ENCODE results near the gene CDC42EP4.
"Not testable (repeated sequence)": the region's sequence is repeated elsewhere in the genome, so short reads cannot be mapped to it uniquely, and the experiment has no call there.

CDC42EP4 gene

DNA sequence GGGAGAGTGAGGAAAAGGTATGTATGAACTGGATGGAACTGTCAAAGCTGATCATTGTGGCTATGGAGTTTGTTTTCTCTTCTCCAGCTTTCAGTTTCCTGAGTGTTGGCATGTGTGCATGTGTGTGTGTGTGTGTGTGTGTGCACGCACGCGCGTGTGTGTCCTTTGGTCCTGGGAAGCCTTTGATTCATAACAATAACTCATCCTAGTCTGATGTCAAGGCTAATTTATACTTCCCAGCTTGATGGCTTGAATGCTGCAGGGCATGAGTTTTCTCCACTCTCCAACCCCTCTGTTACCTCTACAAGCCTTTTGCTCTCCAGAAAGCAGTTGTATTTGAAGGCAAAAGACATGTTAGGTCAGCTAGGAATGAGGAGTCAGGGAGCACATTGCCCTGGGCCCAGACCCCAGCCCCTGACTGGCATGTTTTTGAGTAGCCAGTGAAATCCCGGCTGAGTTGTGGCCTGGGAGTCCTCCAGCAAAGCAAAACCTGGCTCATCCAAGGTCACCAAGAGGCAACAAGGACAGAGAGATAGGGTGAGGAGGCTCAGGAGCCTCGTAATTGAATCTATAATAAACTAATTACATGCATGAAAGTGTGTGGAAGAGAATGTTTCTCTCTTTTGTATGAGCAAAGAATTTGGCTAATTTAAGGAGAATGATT, 8.9 kb upstream of the CDC42EP4 start:
- in situ Hi-C loops (cut with MboI; ENCODE audit: low sequenced_read_pairs) = no loop called here

DNA sequence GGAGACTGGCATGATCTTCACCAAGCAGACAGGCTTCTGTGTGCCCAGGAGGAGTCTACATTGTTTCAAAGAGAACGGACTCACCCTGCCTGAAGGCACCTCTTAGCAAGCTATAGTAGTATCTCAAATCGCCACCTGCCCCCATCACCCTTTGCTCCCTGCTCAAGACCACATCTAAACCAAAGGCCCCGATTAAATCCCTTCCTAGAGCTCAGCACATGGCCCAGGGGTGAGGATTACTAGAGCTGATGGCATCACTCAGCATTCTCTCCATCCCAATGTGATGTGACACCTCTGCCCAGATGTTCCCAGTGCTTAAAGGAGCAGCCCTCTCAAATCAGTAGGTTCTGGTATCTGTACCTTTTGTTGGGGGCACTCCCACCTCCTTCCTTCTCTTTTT, 8.0 kb upstream of the CDC42EP4 start:
- in situ Hi-C loops (cut with MboI; ENCODE audit: low sequenced_read_pairs) = no loop called here

DNA sequence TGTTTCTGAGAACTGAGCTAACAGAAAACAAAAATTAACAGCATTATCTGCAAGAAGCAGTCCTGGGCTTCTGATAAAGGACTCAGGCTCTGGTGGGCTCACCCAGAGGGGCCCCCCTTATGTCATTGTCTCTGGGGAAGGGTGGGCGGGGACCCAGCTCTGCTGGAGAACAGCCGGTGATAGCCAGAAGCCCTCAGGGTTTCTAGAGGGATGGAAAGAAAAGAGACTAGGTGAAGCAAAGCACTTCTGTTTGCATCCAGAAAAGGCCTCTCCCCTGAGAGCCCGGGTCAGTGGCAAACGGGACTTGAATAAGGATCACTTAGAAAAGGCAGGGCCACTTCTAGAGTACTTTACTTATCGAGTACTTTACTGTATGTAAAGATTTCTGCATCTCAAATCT, 7.0 kb upstream of the CDC42EP4 start:
- in situ Hi-C loops (cut with MboI; ENCODE audit: low sequenced_read_pairs) = no loop called here

DNA sequence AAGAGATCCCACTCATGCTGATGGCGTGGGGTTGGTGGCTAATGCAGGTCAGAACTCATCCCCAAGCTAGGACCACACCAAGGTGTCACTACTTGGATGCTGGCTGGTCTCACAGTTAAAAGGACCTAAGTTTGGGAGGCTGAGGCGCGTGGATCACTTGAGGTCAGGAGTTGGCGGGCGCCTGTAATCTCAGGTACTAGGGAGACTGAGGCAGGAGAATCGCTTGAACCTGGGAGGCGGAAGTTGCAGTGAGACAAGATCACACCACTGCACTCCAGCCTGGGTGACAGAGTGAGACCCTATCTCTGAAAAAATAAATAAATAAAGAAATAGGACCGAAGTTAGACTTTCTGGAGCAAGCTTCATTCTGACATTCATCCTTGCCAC, 6.6 kb upstream of the CDC42EP4 start:
- in situ Hi-C loops (cut with MboI; ENCODE audit: low sequenced_read_pairs) = no loop called here

DNA sequence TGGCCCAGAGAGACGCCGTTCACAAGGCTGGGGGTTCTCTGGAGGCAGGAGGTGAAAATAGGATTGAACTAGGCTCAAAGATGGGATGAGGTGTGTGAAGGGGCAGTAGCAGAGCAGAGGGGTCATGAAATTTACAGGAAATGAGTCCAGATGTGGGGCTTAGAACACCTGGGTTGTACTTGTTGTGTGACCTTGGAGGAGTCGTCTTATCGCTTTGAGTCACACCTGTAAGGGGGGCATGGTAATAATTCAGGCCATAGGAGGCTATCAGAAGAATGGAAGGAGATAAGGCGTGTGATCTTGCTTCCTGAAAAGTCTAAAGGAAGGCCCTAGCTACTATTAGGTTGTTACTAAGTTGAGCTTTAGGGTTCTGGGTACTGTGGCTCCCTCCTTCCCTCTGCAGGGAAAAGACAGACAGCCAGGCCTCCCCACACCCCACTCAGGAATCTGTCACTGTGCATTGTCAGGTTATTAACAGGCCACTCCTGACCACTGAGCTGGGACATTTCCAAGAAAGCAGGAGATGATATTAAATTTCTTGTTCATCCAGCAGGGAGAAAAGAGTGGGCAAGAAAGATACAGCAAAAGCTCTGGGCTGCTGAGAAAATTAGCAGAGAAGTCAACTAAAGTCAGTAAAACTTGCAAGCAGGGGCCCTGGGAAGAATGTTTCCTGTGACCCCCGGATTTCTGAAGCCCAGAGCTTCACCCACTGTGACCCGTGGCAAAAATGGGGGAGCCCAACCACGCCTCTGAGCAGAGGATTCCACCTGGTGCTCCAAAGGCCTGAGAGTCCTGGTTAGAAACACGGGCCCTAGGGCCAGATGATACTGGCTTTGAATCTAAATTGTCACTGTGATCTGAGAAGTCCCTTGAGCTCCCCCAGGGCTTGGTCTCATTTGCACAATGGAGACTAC, 6.0 kb upstream of the CDC42EP4 start:
- in situ Hi-C loops (cut with MboI; ENCODE audit: low sequenced_read_pairs) = no loop called here

DNA sequence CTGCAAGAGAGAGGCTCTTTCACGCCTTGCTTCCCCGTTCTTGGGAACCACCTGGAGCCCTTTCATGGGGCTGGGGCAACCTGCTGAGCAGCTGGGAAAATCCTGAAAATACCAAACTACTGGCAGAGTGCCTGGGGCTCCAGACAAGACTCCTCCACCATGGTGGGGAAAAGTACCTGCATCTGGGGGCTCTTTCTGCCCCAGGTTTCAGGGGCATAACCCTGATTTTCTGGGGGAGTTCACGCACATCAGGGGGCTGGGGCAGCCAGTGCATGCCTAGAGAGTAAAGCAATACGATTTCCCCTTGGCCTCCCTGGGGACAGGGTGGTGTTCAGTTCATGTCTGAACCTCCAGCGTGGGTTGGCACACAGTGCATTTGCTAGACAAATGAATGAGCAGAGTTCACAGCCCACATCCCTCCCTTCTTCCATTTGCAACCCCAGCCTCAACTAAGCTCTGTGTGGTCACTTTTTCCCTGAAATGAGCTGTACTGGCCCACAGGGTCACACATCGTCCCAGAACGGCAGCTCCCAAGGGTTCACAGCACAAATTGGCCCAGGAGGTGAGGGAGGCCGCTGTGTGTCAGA, 5.2 kb upstream of the CDC42EP4 start:
- in situ Hi-C loops (cut with MboI; ENCODE audit: low sequenced_read_pairs) = no loop called here

DNA sequence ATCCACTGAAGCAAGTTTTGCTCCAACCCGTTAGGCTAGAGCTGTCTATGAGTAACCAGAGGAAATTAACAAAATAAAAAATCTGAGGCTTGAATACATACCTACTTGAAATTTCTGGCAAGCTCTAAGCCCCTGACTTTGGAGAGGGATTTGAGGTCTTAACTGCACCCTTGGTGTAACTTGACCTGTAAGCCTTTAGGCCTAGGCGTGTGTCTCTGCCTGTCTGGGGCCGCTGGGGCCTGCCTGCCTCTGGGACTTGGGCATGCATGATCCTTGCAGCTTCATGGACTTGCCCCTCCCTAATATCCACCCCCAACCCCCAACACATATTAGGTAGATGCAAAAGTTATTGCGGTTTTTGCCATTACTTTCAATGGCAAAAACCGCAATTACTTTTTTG, 3.7 kb upstream of the CDC42EP4 start:
- in situ Hi-C loops (cut with MboI; ENCODE audit: low sequenced_read_pairs) = no loop called here

DNA sequence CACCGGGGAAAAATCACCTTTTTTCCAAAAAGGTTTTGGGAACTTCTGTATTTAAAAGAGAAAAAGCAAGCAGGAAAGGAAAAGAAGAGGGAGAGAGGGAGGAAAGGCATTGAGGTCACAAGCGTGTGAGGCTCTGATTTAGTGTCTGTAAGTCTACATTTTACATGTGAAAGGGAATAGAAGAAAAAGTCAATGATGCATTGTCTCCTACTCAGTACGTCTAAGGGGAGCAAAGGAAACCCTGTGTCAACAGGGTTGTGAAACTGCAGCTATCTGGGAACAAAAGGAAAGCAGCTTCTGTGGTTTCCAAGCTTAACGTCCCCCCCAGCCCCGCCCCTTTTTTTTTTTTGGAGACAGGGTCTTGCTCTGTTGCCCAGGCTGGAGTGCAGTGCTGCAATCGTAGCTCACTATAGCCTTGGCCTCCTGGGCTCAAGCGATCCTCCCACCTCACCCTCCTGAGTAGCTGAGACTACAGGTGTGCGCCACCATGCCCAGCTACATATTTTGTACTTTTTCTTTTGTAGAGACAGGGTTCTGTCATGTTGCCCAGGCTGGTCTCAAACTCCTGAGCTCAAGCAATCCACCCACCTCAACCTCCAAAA, 1.8 kb upstream of the CDC42EP4 start:
- in situ Hi-C loops (cut with MboI; ENCODE audit: low sequenced_read_pairs) = no loop called here

DNA sequence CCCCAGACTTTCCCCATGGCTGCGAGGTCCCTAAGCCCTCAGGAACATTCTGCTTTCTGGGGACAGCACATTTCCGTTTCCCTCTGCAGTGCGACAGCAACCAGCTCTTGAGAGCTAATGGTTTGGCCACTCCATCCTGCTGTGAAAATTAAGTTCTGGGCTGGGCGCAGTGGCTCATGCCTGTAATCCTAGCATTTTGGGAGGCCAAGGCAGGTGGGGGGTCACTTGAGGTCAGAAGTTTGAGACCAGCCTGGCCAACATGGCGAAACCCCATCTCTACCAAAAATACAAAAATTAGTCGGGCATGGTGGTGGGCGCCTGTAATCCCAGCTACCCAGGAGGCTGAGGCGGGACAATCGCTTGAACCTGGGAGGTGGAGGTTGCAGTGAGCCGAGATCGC, 1.1 kb upstream of the CDC42EP4 start:
- in situ Hi-C loops (cut with MboI; ENCODE audit: low sequenced_read_pairs) = not testable (repeated sequence)

DNA sequence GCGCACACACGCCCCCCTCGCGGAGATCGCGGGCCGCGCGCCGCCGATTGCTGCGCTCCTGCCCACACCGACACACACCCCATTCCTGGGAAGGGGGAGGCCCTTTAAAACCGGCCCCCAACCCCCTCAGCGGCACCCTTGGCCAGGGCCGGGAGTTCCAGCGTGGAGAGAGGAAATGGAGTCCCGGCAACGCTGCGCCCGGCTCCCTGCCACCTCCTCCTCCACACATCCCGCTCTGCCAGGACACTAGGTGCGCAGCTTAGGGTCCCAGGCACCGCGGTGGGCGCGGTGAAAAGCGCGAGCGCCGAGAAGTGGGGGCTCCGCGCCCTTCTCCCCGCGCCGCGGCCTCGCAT, 397 bp downstream of the CDC42EP4 start:
- in situ Hi-C loops (cut with MboI; ENCODE audit: low sequenced_read_pairs) = no loop called here

DNA sequence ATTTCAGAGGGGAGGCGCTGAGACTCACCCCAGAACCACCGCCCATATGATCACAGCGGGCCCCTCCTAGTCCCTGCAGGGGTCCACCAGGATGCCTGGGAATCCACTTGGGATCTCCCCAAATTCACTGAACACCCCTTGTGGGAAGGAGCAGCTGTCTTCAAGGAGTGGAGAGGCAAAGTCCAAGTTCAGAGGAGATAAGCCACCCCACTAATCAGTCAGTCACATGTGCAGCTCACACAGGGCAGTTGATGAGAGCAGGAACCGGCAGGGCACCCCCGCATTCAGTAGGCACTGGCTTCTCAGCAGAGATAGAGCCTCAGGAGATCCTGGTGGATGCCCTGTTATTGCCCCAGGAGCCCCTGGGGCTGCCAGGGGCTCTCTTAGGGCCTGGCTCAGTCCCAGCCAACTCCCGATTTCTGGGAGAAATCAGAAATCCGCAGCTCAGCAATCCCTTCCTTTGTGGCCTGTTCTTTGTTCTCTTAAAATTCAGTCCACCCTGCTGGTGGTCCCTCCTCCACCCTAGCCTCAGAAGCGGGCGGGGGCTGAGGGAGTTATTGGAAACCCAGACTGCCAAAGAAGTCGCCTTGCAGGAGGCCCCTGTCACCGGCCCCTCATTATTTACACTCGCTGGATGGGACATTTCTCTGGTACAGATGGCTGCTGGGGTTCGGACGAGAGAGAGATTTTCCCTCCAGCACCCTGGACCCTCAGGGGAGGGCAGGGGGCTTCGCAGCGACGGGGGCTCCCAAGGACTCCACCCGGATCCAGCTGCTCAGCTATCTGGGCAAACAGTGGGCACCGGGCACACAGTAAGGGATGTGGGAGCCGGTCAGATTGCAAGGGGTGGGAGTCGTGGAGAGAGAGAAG, 1.8 kb downstream of the CDC42EP4 start:
- in situ Hi-C loops (cut with MboI; ENCODE audit: low sequenced_read_pairs) = no loop called here

DNA sequence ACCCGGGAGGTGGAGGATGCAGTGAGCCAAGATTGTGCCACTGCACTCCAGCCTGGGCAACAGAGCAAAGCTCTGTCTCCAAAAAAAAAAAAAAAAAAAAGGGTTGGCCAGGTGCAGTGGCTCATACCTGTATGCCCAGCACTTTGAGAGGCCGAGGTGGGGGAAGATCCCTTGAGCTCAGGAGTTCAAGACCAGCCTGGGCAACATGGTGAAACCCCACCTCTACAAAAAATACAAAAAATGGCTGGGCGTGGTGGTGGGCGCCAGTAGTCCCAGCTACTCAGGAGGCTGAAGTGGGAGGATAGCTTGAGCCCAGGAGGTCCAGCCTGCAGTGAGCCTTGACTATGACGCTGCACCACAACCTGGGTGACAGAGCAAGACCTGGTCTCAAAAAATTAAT, 2.8 kb downstream of the CDC42EP4 start:
- in situ Hi-C loops (cut with MboI; ENCODE audit: low sequenced_read_pairs) = not testable (repeated sequence)

DNA sequence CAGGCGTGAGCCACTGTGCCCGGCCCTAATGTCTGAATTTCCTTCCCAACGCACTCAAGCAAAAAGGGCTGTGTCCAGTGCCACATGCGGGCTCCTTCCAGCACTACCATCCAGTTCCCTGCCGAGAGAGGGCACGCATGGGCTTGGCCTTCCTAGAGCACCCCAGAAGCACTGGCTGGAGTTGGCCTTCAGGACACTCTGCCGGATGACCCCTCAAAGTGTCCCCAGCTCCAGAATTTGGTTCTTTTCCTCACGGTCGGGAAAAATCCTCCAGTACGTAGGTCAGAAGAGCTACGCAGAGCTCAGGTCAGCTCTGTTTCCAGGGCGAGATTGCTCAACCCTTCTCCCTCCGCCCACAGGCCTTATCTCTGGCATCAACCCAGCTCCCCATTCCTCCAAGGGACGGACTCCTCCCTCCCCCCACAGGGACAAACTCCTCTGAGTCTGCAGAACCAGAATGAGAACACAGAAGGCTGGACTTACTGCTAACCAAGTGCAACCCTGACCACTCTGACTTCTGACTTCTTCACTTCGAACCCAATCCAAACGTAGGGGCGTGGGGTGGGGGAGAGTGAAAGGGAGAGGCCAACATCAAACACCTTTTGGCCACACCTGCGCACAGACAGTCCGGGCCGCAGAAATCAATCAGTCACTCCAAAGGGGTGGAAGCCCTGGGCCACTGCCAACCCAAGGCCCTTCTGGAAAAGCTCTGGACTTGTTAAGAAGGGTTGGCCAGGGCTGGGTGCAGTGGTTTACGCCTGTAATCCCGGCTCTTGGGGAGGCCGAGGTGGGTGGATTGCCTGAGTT, 3.6 kb downstream of the CDC42EP4 start:
- in situ Hi-C loops (cut with MboI; ENCODE audit: low sequenced_read_pairs) = no loop called here

DNA sequence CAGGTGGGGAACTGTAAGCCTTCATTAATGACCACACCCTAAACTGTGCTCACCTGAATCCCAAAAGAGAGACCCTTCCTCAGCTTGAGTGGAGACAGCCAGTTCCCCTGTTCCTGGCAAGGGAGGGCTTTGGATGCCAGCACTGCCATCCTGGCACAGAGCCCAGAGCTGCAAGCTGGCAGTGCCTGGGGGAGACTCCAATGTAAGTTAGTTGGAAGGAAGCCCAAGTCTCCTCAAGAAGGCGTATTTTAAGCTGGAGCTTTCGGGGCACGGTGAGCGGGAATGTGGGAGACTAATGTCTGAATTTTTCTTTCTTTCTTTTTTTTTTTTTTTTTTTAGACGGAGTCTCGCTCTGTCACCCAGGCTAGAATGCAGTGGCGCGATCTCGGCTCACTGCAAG, 4.7 kb downstream of the CDC42EP4 start:
- in situ Hi-C loops (cut with MboI; ENCODE audit: low sequenced_read_pairs) = no loop called here

DNA sequence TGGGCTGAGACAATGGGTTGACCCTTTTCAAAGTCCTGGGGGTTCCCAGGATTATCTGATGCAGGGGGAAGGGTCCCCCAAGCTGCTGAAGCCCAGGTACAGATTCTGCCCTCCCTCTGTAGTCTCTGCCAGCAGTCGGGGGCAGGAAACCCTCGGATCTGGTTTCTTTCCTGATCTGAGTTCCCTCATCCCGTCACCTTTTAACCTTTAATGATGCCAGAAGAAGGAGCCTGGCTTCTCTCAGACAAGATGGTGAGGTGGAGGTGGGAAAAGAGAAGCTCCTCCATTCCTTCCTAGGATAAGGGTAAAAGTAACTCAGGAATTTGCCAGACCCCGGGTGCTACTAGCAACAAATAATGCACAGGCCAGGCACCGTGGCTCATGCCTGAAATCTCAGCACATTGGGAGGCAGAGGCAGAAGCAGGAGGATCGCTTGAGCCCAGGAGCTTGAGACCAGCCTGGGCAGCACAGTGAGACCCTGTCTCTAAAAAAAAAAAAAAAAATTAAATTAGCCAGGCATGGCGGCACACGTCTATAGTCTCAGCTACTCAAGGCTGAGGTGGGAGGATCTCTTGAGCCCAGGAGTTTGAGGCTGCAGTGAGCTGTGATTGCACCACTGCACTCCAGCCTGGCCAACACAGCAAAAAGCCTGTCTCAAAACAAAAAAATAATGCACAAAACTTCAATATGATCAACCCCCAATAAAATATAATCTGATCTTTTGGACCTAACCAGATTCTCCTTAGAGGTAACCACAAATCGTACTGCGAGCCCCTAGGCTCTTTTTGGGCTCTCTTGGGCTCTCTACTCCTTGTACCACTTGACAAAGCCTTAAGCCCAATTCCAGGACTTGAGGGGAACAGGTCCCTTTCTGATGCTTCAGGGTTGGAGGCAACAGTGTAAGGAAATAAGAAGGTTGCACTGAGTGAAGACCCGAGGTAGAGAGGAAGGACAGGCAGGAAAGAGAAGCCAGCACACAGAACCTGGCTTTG, 5.7 kb downstream of the CDC42EP4 start:
- in situ Hi-C loops (cut with MboI; ENCODE audit: low sequenced_read_pairs) = no loop called here

DNA sequence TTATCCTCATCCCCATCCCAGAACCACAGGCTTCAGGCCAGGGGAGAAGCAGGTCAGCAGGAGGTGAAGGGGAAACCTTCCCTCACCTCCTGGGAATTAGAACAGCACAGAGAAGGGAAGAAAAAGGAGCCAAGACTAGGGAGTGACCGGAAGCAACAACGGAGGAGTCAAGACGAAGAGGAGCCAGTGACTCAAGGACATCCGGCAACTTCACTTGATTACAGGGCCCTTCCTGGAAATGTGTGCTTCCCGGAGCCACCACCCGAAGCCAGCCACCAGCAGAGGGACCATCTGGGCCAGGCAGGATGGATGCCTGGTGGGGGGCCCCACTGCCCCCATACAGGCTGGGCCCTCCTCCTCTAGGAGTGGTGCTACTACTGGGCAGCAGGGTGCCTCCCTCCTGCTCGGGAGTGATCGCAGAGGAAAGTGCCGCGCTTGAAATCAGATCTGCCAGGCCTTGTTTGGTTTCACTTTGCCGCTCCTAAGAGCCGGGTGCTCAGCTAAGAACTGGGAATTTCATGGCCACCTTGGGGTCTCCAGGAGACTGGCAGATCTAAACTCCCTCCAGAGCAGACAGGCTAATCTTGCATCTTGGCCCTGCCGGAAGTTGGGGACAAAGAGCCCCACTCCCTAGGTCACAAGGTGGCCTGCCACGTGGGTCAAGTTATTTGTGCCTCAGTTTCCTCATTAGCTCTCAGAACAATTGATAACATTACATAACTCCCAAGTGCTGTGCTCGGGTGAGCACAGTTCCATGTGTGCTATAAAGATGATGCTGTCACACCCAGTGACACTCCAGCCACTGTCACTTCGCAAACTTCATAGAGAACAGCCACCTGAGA, 6.6 kb downstream of the CDC42EP4 start:
- in situ Hi-C loops (cut with MboI; ENCODE audit: low sequenced_read_pairs) = no loop called here

DNA sequence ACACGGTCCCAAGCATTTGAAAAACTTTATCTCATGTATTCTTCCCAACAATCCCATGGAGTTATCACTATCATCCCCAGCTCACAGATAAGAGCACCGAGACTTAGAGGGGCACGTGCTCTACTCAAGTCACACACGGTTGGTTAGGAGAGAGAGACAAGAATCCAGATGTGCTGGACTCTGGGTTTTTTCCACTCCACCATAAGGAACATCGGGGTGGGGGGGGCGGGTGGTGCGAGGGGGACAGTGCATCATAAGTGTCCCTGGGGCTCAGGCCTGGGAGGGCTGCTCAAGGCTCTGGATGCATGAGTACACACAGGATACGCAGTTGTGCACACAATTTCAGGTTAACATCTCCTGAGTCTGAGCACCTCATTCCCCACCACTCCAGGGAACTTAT, 7.4 kb downstream of the CDC42EP4 start:
- in situ Hi-C loops (cut with MboI; ENCODE audit: low sequenced_read_pairs) = no loop called here

DNA sequence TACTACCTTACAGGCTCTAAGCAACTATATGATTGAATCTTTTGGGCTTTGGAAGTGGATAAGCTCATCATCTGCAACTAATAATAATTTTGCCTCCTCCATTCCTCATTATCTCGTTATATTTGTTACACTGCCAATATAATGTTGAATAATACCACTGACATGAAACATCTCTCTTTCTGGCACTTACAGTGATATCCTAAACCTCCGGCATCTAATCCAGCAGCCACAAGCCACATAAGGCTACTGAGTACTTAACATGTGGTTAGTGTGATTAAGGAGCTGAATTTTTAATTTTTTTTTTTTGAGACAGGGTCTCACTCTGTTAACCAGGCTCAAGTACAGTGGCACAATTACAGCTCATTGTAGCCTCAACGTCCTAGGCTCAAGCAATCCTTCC, 9.6 kb downstream of the CDC42EP4 start:
- in situ Hi-C loops (cut with MboI; ENCODE audit: low sequenced_read_pairs) = no loop called here
